GM23248 (cell line): Measurements from ENCODE around the gene SRC. TPM values are rescaled to one million over a fixed set of nuclear protein-coding genes. Genes with fewer than 3 reads are reported as not detected.

ENCODE experiments used
- DNase-seq: peaks from one replicate; pipeline ENCODE4 v3.0.0-alpha.2; 2015
- H2AFZ ChIP-seq: fragments of 200-600 bp; sonication (generic); 2 replicates; pipeline ENCODE4 v1.6.1; 2016; ENCODE audit warnings: antibody characterized with exemption
- H3F3A ChIP-seq: fragments of 200-600 bp; sonication (generic); 2 replicates; pipeline ENCODE4 v1.6.1; 2016; ENCODE audit warnings: mild to moderate bottlenecking, antibody characterized with exemption, mixed run types; ENCODE audit not compliant: insufficient read depth
- H3K27ac ChIP-seq: fragments of 200-600 bp; sonication (generic); 2 replicates; pipeline ENCODE4 v1.5.1; 2016; ENCODE audit warnings: mild to moderate bottlenecking
- H3K27me3 ChIP-seq: fragments of 200-600 bp; sonication (generic); replicated peaks from 2 replicates; pipeline ENCODE4 v1.6.1; 2016; ENCODE audit warnings: mild to moderate bottlenecking; ENCODE audit not compliant: insufficient read depth
- H3K36me3 ChIP-seq: fragments of 200-600 bp; sonication (generic); 2 replicates; pipeline ENCODE4 v1.6.1; 2016; ENCODE audit warnings: low read depth, mild to moderate bottlenecking
- H3K4me1 ChIP-seq: fragments of 200-600 bp; sonication (generic); 2 replicates; pipeline ENCODE4 v1.6.1; 2016; ENCODE audit warnings: mild to moderate bottlenecking; ENCODE audit not compliant: insufficient read depth
- H3K4me2 ChIP-seq: fragments of 200-600 bp; sonication (generic); one replicate; pipeline ENCODE4 v1.6.1; 2016; ENCODE audit warnings: mild to moderate bottlenecking; ENCODE audit not compliant: unreplicated experiment
- H3K4me3 ChIP-seq: fragments of 200-600 bp; sonication (generic); 2 replicates; pipeline ENCODE4 v1.5.1; 2016; ENCODE audit warnings: mild to moderate bottlenecking
- H3K79me2 ChIP-seq: fragments of 200-600 bp; sonication (generic); 2 replicates; pipeline ENCODE4 v1.6.1; 2016; ENCODE audit warnings: mild to moderate bottlenecking; ENCODE audit not compliant: insufficient read depth
- H3K9ac ChIP-seq: fragments of 200-600 bp; sonication (generic); 2 replicates; pipeline ENCODE4 v1.6.1; 2016; ENCODE audit warnings: mild to moderate bottlenecking
- H3K9me2 ChIP-seq: fragments of 200-600 bp; sonication (generic); 2 replicates; pipeline ENCODE4 v1.6.1; 2016; ENCODE audit warnings: mixed run types, mild to moderate bottlenecking, moderate library complexity; ENCODE audit not compliant: insufficient read depth
- H3K9me3 ChIP-seq: fragments of 200-600 bp; sonication (generic); one replicate; pipeline ENCODE4 v1.6.1; 2017; ENCODE audit warnings: low read depth
- H4K20me1 ChIP-seq: fragments of 200-600 bp; sonication (generic); 2 replicates; pipeline ENCODE4 v1.6.0; 2016; ENCODE audit not compliant: insufficient read depth
- EZH2 ChIP-seq: fragments of 200-600 bp; sonication (generic); IDR thresholded peaks from 2 replicates; pipeline ENCODE4 v1.6.1; 2018; ENCODE audit warnings: antibody characterized with exemption, mild to moderate bottlenecking; ENCODE audit not compliant: insufficient read depth, poor library complexity, severe bottlenecking
- EZH2phosphoT487 ChIP-seq: fragments of 200-600 bp; sonication (generic); IDR thresholded peaks from 2 replicates; pipeline ENCODE4 v1.6.1; 2018; ENCODE audit warnings: antibody characterized with exemption, moderate library complexity, mild to moderate bottlenecking, low read depth; ENCODE audit not compliant: insufficient read depth
- WGBS, 2 experiments: methylation state at CpG; one replicate each; pipeline ENCODE4 v1.1.6; 2015 to 2017; ENCODE audit warnings: low lambda C conversion rate in 2 of 2, low coverage in 1 of 2; ENCODE audit errors: missing lambda C conversion rate in 2 of 2; 5-methylcytosine and 5-hydroxymethylcytosine counted together
- in situ Hi-C: fragments of 300-500 bp; cut with MboI; formaldehyde crosslinking; loops from 2 replicates; pipeline ENCODE4 v1.15.0; 2020
- polyA plus RNA-seq: library from polyadenylated mRNA; unstranded; fragments of >200 nt; fragmentation: Nextera tagmentation; extraction: Ambion mirVana; gene quantifications from 2 replicates; pipeline ENCODE4 v1.2.1, GENCODE V29; 2016
- total RNA-seq: library from RNA; depleted of rRNA; stranded (reverse); fragments of >200 nt; shearing (Covaris generic); gene quantifications from 2 replicates; pipeline ENCODE4 v1.2.3, GENCODE V29; 2014

Gene SRC
- total and polyA plus RNA-seq, 2 experiments from 2014 or later = 17.0 to 28.6 TPM

GRCh38 chr20:37325206-37325605, 20.7 kb upstream of the SRC start:
- no peak for DNase-seq
- H3K27ac ChIP-seq = no peak overlapping the region
- H3K9ac ChIP-seq = no peak overlapping the region
- peaks cover 27% of the 10 kb centered on the region for H3F3A ChIP-seq
- in situ Hi-C loops = no loop called here
- H3K4me3 ChIP-seq = no peak overlapping the region
- no peaks in the 10 kb centered on the region for H3K9me3 ChIP-seq
- no peaks in the 10 kb centered on the region for H3K79me2 ChIP-seq
- TF ChIP-seq EZH2 (no peak), EZH2phosphoT487 (no peak)
- H3K4me2 ChIP-seq = no peak overlapping the region
- no peaks in the 10 kb centered on the region for H3K9me2 ChIP-seq
- H3K36me3 ChIP-seq = no peaks in the 10 kb centered on the region
- 94 to 97% methylated on average over 7 of the region's 7 CpGs for WGBS, 2 experiments
- H3K4me1 ChIP-seq = peaks cover 32% of the 10 kb centered on the region
- no peaks in the 10 kb centered on the region for H3K27me3 ChIP-seq
- H2AFZ ChIP-seq = no peak overlapping the region
- no peaks in the 10 kb centered on the region for H4K20me1 ChIP-seq

DNA sequence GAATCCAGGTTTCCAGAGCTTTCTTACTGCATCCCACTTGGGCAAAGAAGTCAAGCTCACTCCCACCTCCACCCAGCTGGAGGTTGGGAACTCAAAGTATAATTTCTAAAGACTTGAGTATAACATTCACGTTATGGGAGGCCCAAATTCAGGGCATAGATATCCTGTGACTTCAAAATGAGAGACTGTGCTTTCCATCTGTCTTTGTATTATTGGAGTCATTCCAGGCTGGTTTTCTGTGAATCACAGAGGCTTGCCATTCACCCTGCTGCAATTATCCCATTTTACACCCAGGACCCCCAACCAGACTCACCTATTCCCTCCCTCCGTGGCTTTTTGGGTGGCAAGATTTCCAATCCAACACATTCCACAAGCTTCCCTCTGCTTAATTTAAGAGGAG, 19.3 kb upstream of the SRC start:
- Histone ChIP-seq H3K4me2 (no peak overlapping the region), H3K4me1 (peaks cover 32% of the 10 kb centered on the region), H4K20me1 (no peaks in the 10 kb centered on the region), H3F3A (peaks cover 27% of the 10 kb centered on the region), H3K9me2 (no peaks in the 10 kb centered on the region), H3K9me3 (no peaks in the 10 kb centered on the region), H2AFZ (no peak overlapping the region), H3K27ac (0 out of 2 replicates have a peak overlapping the region, but pooled peaks have one; percentile 15), H3K9ac (no peak overlapping the region), H3K36me3 (no peaks in the 10 kb centered on the region), H3K79me2 (no peaks in the 10 kb centered on the region), H3K27me3 (no peaks in the 10 kb centered on the region), H3K4me3 (no peak overlapping the region)
- 0 to 19% methylated on average over 2 of the region's 2 CpGs for WGBS, 2 experiments
- TF ChIP-seq EZH2phosphoT487 = no peak
- no peak for TF ChIP-seq EZH2
- in situ Hi-C loops = no loop called here
- peak; percentile 66 for DNase-seq

DNA sequence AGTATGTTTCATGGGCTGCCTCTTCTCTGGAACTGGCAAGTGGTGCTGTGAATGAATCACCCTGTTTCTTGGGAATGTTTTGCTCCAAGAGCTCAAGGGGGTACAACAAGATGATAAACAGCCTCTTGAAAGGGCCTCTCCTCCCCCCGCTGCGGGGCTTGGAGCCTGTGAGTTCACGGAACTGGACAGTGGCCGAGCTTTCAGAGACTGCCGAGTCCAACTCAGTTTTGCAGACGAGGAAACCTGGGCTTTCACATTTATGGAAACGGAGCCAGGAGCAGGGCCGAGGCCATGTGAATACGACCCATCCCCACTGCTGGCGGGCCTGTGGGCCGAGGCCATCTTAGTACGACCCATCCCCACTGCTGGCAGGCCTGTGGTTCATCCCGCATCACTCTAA, 18.2 kb upstream of the SRC start:
- Histone ChIP-seq H3K4me3 (peak overlapping the region; percentile 52), H3K79me2 (no peaks in the 10 kb centered on the region), H3K36me3 (no peaks in the 10 kb centered on the region), H3K4me1 (peaks cover 32% of the 10 kb centered on the region), H3F3A (peaks cover 27% of the 10 kb centered on the region), H3K27me3 (no peaks in the 10 kb centered on the region), H3K4me2 (peak overlapping the region; percentile 43), H2AFZ (peak overlapping the region; percentile 81), H3K9me2 (no peaks in the 10 kb centered on the region), H3K9ac (peak overlapping the region; percentile 76), H3K9me3 (no peaks in the 10 kb centered on the region), H3K27ac (peak overlapping the region; percentile 77), H4K20me1 (no peaks in the 10 kb centered on the region)
- 4 to 5% methylated on average over 13 of the region's 13 CpGs for WGBS, 2 experiments
- TF ChIP-seq EZH2 = no peak
- TF ChIP-seq EZH2phosphoT487 = no peak
- DNase-seq = peak; percentile 92
- in situ Hi-C loops = no loop called here

- Histone ChIP-seq H3K36me3 (no peaks in the 10 kb centered on the region), H3K79me2 (no peaks in the 10 kb centered on the region), H3K27me3 (no peaks in the 10 kb centered on the region), H2AFZ (peak overlapping the region; percentile 81), H3K27ac (peak overlapping the region; percentile 77), H3K4me3 (peak overlapping the region; percentile 52), H3K4me1 (peaks cover 29% of the 10 kb centered on the region), H3K9ac (peak overlapping the region; percentile 76), H3F3A (peaks cover 21% of the 10 kb centered on the region), H3K9me2 (no peaks in the 10 kb centered on the region), H3K9me3 (no peaks in the 10 kb centered on the region), H4K20me1 (no peaks in the 10 kb centered on the region), H3K4me2 (peak overlapping the region; percentile 43)
- in situ Hi-C loops = no loop called here
- peak; percentile 57 for DNase-seq
- no peak for TF ChIP-seq EZH2phosphoT487
- TF ChIP-seq EZH2 = no peak
- WGBS, 2 experiments = 76 to 77% methylated on average over 14 of the region's 14 CpGs
Observed at GRCh38 chr20:37328149-37328945, 17.6 kb upstream of the SRC start.
